Esophagus muscularis mucosa (tissue), 3 donors: ENCODE data around the gene GRAMD2A.

Experiments used
- EP300 ChIP-seq: sonication (generic); formaldehyde crosslinking; IDR thresholded peaks from one replicate; pipeline ENCODE4 v1.6.1; 2017; ENCODE audit warnings: antibody characterized with exemption
- TF ChIP-seq, protein P1 (sequence below), 3 experiments: fragments of 200-600 bp in 2 of 3; fragments of 450-650 bp in 1 of 3; sonication (generic) in 2 of 3; IDR thresholded peaks; one replicate each; pipeline ENCODE4 v1.5.1; 2017 to 2019; ENCODE audit warnings: antibody characterized with exemption in 3 of 3, mild to moderate bottlenecking in 2 of 3, moderate library complexity in 1 of 3

DNA sequence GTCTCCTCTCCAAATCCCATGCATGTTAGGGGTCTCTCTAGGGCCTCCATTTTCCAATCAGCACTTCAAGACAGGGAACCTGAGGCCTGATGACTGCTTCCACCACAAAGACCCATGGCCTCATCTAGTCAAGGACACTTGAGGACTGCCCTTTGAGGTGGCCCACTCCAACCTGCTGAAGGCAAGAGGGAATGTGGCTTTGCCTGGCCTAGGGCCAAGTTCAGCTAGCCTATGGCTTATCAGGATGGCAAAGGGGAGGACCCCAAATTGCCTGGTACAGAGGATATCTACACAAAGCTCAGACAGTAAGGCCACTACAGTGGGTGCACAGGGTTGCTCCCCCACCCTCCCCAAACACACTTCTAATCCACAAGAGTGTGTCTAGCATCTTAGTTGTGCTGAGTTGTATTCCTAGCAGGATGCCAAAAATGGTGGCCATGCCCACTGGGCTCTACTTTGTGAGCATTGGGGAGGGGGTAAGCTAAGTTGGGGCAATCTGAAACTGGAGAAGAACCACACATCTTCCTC lies 10.0 kb upstream of the GRAMD2A start:
- TF ChIP-seq EP300: no peak
- TF ChIP-seq, protein P1, sequence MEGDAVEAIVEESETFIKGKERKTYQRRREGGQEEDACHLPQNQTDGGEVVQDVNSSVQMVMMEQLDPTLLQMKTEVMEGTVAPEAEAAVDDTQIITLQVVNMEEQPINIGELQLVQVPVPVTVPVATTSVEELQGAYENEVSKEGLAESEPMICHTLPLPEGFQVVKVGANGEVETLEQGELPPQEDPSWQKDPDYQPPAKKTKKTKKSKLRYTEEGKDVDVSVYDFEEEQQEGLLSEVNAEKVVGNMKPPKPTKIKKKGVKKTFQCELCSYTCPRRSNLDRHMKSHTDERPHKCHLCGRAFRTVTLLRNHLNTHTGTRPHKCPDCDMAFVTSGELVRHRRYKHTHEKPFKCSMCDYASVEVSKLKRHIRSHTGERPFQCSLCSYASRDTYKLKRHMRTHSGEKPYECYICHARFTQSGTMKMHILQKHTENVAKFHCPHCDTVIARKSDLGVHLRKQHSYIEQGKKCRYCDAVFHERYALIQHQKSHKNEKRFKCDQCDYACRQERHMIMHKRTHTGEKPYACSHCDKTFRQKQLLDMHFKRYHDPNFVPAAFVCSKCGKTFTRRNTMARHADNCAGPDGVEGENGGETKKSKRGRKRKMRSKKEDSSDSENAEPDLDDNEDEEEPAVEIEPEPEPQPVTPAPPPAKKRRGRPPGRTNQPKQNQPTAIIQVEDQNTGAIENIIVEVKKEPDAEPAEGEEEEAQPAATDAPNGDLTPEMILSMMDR (IDR thresholded peaks at IDR 0.05): no peak
